ENCODE results near the gene NT5E.

NT5E gene

GRCh38 chr6:85422996-85423395, 26.9 kb upstream of the NT5E start:
- DNase-seq, result no peak

- DNase-seq, result no peak
Measured at GRCh38 chr6:85424981-85425380, 24.9 kb upstream of the NT5E start.

GRCh38 chr6:85425997-85426396, 23.9 kb upstream of the NT5E start:
- no peak for DNase-seq

- no peak for DNase-seq
Measured at GRCh38 chr6:85428486-85428885, 21.4 kb upstream of the NT5E start.

- no peak for DNase-seq
Measured at GRCh38 chr6:85429346-85429745, 20.5 kb upstream of the NT5E start.

- DNase-seq, result no peak
Measured at GRCh38 chr6:85431271-85431670, 18.6 kb upstream of the NT5E start.

GRCh38 chr6:85432554-85432953, 17.3 kb upstream of the NT5E start:
- DNase-seq, result no peak

GRCh38 chr6:85435851-85436250, 14.0 kb upstream of the NT5E start:
- no peak for DNase-seq

- no peak for DNase-seq
Measured at GRCh38 chr6:85436411-85436810, 13.5 kb upstream of the NT5E start.

GRCh38 chr6:85436939-85437495, 12.9 kb upstream of the NT5E start:
- DNase-seq, result no peak

- DNase-seq, result no peak
Measured at GRCh38 chr6:85443349-85444117, 6.3 kb upstream of the NT5E start.

- peak; percentile 41 for DNase-seq
Measured at GRCh38 chr6:85449388-85449817, 480 bp upstream of the NT5E start.

- no peak for DNase-seq
Measured at GRCh38 chr6:85451565-85452306, 1.9 kb downstream of the NT5E start.

GRCh38 chr6:85452441-85452881, 2.6 kb downstream of the NT5E start:
- DNase-seq, result no peak

GRCh38 chr6:85453052-85453451, 3.2 kb downstream of the NT5E start:
- no peak for DNase-seq

GRCh38 chr6:85453490-85453889, 3.6 kb downstream of the NT5E start:
- DNase-seq, result no peak

GRCh38 chr6:85455471-85456026, 5.7 kb downstream of the NT5E start:
- DNase-seq, result no peak

GRCh38 chr6:85456782-85457181, 6.9 kb downstream of the NT5E start:
- no peak for DNase-seq

- no peak for DNase-seq
Measured at GRCh38 chr6:85458184-85458583, 8.3 kb downstream of the NT5E start.

GRCh38 chr6:85458782-85459181, 8.9 kb downstream of the NT5E start:
- no peak for DNase-seq

- DNase-seq, result no peak
Measured at GRCh38 chr6:85459224-85459901, 9.5 kb downstream of the NT5E start.

- no peak for DNase-seq
Measured at GRCh38 chr6:85460154-85460920, 10.5 kb downstream of the NT5E start.

All from CD4-positive, alpha-beta T cell treated with Interleukin-17A for 4 hours (primary cell).